SU-DHL-6 (cell line): ENCODE data around the gene PCYT2.

Experiments
- H2AFZ ChIP-seq: fragments of 200-600 bp; sonication (generic); 2 replicates; pipeline ENCODE4 v1.6.1; 2014; ENCODE audit warnings: low read depth, mild to moderate bottlenecking, moderate library complexity, mixed read lengths, antibody characterized with exemption, low read length; ENCODE audit not compliant: severe bottlenecking
- H3F3A ChIP-seq: fragments of 200-600 bp; shearing (Covaris generic); 2 replicates; pipeline ENCODE4 v1.6.0; 2016; ENCODE audit warnings: antibody characterized with exemption, mild to moderate bottlenecking; ENCODE audit not compliant: insufficient read depth
- H3K27ac ChIP-seq: fragments of 200-600 bp; sonication (generic); 2 replicates; pipeline ENCODE4 v1.5.1; 2016; ENCODE audit warnings: low read depth, mild to moderate bottlenecking, low read length, moderate library complexity, mixed read lengths
- H3K27me3 ChIP-seq: fragments of 200-600 bp; sonication (generic), shearing (Covaris generic); 2 replicates; pipeline ENCODE4 v1.6.0; 2014; ENCODE audit warnings: mild to moderate bottlenecking, low read length
- H3K36me3 ChIP-seq: fragments of 200-600 bp; sonication (generic); 2 replicates; pipeline ENCODE4 v1.6.1; 2014; ENCODE audit warnings: mild to moderate bottlenecking, low read length, mixed read lengths
- H3K4me2 ChIP-seq: fragments of 300-600, 200-600 bp; shearing (Covaris generic), sonication (generic); 2 replicates; pipeline ENCODE4 v1.6.0; 2014; ENCODE audit warnings: low read length, low read depth, mild to moderate bottlenecking; ENCODE audit not compliant: poor library complexity, severe bottlenecking
- H3K4me3 ChIP-seq: fragments of 200-600 bp; sonication (generic); 2 replicates; pipeline ENCODE4 v1.5.1; 2014; ENCODE audit warnings: antibody characterized with exemption, low read length, mild to moderate bottlenecking, mixed read lengths; ENCODE audit not compliant: insufficient read depth, poor library complexity, severe bottlenecking
- H3K79me2 ChIP-seq: fragments of 200-600 bp; sonication (generic); 2 replicates; pipeline ENCODE4 v1.6.1; 2014; ENCODE audit warnings: mild to moderate bottlenecking, low read length, moderate library complexity; ENCODE audit not compliant: insufficient read depth
- H3K9ac ChIP-seq: fragments of 200-600 bp; sonication (generic); 2 replicates; pipeline ENCODE4 v1.7.0; 2014; ENCODE audit warnings: mild to moderate bottlenecking, low read length
- H3K9me2 ChIP-seq: fragments of 200-600 bp; sonication (generic); replicated peaks from 2 replicates; pipeline ENCODE4 v1.6.1; 2014; ENCODE audit warnings: low read length; ENCODE audit not compliant: insufficient read depth
- H3K9me3 ChIP-seq: fragments of 200-600 bp; sonication (generic); 2 replicates; pipeline ENCODE4 v1.6.1; 2014; ENCODE audit warnings: low read length, mixed read lengths; ENCODE audit not compliant: insufficient read depth
- H4K20me1 ChIP-seq: fragments of 200-600 bp; sonication (generic); 2 replicates; pipeline ENCODE4 v1.6.1; 2014; ENCODE audit warnings: low read depth, mild to moderate bottlenecking, antibody characterized with exemption, low read length, moderate library complexity, mixed read lengths
- EZH2phosphoT487 ChIP-seq: fragments of 200-600 bp; sonication (generic), shearing (Covaris generic); conservative IDR thresholded peaks from 2 replicates; pipeline ENCODE4 v1.6.1; 2018; ENCODE audit warnings: mild to moderate bottlenecking, antibody characterized with exemption, low read length, moderate library complexity, mixed read lengths
- TF ChIP-seq, protein P1 (sequence below): fragments of 200-600 bp; sonication (generic); IDR thresholded peaks from one replicate; pipeline ENCODE4 v1.5.1; 2017; ENCODE audit warnings: antibody characterized with exemption, mild to moderate bottlenecking, low read length, moderate library complexity; ENCODE audit not compliant: insufficient read depth, poor library complexity, severe bottlenecking

Gene PCYT2

DNA sequence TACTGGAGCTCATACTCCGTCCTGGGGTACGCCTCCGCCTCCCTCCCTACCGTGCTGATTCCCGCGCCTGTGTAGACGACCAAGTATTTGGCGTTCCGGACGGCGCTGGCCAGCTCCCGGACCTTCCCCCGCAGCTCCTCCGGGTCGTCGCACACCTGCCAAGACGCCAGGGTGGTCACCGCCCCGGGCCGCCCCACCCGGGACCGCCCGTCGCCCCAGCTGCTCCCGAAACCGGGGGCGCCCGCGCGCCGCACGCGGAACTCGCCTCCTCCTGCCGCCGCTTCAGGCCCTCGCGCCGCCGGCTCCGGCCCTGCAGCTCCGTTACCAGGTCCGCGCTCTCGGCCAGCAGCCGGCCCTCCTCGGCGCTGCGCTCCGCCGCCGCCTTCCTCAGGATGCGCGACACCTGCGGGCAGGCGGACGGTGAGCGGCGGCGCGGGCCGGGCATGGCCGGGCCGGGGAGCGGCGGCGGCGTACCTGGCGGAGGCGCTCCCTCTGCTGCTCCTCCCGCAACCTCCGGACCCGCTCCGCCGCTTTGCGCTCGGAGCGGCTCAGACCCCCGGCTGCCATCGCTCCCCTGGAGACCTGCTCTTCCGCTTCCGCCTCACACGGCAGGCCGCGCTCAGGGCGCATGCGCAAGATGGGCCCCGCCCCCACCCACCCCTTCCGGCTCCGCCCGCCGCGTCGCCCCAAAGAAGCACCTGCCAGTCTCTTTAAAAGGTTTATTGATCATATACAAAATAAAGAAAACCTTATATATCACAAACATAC lies 6.5 kb upstream of the PCYT2 start, which contains the start of gene SIRT7:
Gene SIRT7 (minus strand): TSS at position 612 of the 768 bp plus-strand sequence. CDS start 45 bp downstream, at position 567.
- H3K9me3 ChIP-seq: no peaks in the 10 kb centered on the region
- peak within 1 kb of the TSS; percentile 85 for H3K4me3 ChIP-seq
- H3K4me2 ChIP-seq: peak within 1 kb of the TSS; percentile 93
- peaks cover 54% of the 10 kb centered on the region for H3K79me2 ChIP-seq
- no peak for TF ChIP-seq EZH2phosphoT487
- TF ChIP-seq, protein P1, sequence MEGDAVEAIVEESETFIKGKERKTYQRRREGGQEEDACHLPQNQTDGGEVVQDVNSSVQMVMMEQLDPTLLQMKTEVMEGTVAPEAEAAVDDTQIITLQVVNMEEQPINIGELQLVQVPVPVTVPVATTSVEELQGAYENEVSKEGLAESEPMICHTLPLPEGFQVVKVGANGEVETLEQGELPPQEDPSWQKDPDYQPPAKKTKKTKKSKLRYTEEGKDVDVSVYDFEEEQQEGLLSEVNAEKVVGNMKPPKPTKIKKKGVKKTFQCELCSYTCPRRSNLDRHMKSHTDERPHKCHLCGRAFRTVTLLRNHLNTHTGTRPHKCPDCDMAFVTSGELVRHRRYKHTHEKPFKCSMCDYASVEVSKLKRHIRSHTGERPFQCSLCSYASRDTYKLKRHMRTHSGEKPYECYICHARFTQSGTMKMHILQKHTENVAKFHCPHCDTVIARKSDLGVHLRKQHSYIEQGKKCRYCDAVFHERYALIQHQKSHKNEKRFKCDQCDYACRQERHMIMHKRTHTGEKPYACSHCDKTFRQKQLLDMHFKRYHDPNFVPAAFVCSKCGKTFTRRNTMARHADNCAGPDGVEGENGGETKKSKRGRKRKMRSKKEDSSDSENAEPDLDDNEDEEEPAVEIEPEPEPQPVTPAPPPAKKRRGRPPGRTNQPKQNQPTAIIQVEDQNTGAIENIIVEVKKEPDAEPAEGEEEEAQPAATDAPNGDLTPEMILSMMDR: no peak
- no peak within 1 kb of the TSS for H2AFZ ChIP-seq
- H3F3A ChIP-seq: no peaks in the 10 kb centered on the region
- H3K9me2 ChIP-seq: no peaks in the 10 kb centered on the region
- H4K20me1 ChIP-seq: no peaks in the 10 kb centered on the region
- H3K27me3 ChIP-seq: no peaks in the 10 kb centered on the region
- H3K36me3 ChIP-seq: no peaks in the 10 kb centered on the region
- peak within 1 kb of the TSS; percentile 92 for H3K9ac ChIP-seq
- H3K27ac ChIP-seq: peak within 1 kb of the TSS; percentile 54

DNA sequence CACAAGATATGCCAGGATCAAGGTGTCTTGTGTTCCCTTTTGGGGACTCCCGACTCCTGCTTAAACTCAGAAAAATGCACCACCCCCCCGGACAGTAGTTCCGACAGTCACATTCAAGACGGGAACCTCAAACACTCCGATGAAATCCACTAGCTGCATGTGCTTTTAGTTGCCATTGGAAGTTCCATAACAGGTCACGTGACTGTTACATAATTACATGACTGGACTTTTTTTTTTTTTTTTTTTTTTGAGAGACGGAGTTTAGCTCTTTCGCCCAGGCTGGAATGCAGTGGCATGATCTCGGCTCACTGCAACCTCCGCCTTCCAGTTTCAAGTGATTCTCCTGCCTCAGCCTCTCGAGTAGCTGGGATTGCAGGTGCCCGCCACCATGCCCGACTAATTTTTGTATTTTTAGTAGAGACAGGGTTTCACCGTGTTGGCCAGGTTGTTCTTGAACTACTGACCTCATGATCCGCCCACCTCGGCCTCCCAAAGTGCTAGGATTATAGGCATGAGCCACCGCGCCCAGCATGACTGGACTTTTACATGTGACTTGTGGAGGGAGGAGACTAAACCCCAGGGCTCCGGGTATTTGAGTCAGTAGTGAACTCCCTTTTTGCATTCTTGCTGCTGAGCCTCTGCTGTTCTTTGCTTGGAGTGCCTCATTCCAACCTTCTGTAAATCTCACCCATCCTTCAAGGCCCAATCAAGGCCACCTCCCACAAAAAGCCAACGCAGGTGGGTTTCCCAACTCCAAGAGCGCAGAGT lies 5.2 kb upstream of the PCYT2 start:
- Histone ChIP-seq H3K27me3 (no peaks in the 10 kb centered on the region), H3K36me3 (no peaks in the 10 kb centered on the region), H3K27ac (peak overlapping the region; percentile 54; the same call in 1 of the 2 replicates), H3K4me3 (peak overlapping the region; percentile 85), H3K9me2 (no peaks in the 10 kb centered on the region), H3K4me2 (peak overlapping the region; percentile 93), H3K9ac (peak overlapping the region; percentile 92), H2AFZ (no peak overlapping the region), H4K20me1 (no peaks in the 10 kb centered on the region), H3F3A (peaks cover 5% of the 10 kb centered on the region; the same call in 1 of the 2 replicates), H3K79me2 (peaks cover 46% of the 10 kb centered on the region), H3K9me3 (no peaks in the 10 kb centered on the region)
- TF ChIP-seq EZH2phosphoT487: no peak
- TF ChIP-seq, protein P1: no peak

DNA sequence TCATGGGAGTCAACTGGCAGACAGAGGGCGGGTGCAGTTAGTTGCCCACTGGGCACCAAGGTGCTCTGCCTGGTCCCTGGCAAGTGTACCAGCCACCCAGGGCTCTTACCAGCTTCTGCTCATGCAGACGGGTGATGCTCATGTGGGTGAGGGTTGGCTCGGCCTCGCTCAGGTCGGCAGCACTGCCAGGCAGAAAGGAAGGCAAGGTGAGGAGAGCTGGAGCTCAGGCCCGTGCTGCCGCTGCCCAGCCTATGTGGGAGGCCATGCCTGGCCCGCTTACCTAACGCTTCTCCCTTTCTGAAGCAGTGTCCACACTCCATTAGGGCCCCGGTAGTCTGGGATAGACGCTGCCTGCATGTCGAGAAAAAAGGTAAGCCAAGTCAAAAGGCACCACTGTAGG lies 4.1 kb upstream of the PCYT2 start:
- H3K27ac ChIP-seq: no peak overlapping the region
- no peaks in the 10 kb centered on the region for H3K27me3 ChIP-seq
- H4K20me1 ChIP-seq: no peaks in the 10 kb centered on the region
- no peak overlapping the region for H3K4me3 ChIP-seq
- no peak overlapping the region for H3K9ac ChIP-seq
- H3K79me2 ChIP-seq: peaks cover 40% of the 10 kb centered on the region
- peaks cover 5% of the 10 kb centered on the region; the same call in 1 of the 2 replicates for H3F3A ChIP-seq
- H3K9me2 ChIP-seq: no peaks in the 10 kb centered on the region
- no peak overlapping the region for H2AFZ ChIP-seq
- TF ChIP-seq, protein P1: no peak
- TF ChIP-seq EZH2phosphoT487: no peak
- no peaks in the 10 kb centered on the region for H3K9me3 ChIP-seq
- H3K36me3 ChIP-seq: no peaks in the 10 kb centered on the region
- H3K4me2 ChIP-seq: no peak overlapping the region
